Osteocyte (in vitro differentiated cells): ENCODE data around the gene HNRNPA0. TPM values are rescaled to one million over a fixed set of nuclear protein-coding genes. Genes with fewer than 3 reads are reported as not detected.

Experiments used
- DNase-seq: peaks from one replicate; pipeline ENCODE4 v3.0.0; 2021; ENCODE audit warnings: mixed read lengths; ENCODE audit not compliant: unreplicated experiment; ENCODE audit errors: extremely low spot score
- H3K27ac Mint-ChIP-seq: one replicate; pipeline ENCODE4 v1.8.0; 2021; ENCODE audit warnings: mild to moderate bottlenecking, mixed read lengths; ENCODE audit not compliant: unreplicated experiment
- H3K27me3 Mint-ChIP-seq: one replicate; pipeline ENCODE4 v1.8.0; 2021; ENCODE audit warnings: mixed read lengths; ENCODE audit not compliant: unreplicated experiment
- H3K36me3 Mint-ChIP-seq: one replicate; pipeline ENCODE4 v1.8.0; 2021; ENCODE audit warnings: mixed read lengths; ENCODE audit not compliant: unreplicated experiment
- H3K4me1 Mint-ChIP-seq: one replicate; pipeline ENCODE4 v1.8.0; 2021; ENCODE audit warnings: mixed read lengths; ENCODE audit not compliant: unreplicated experiment
- H3K4me3 Mint-ChIP-seq: one replicate; pipeline ENCODE4 v1.8.0; 2021; ENCODE audit warnings: mild to moderate bottlenecking, moderate library complexity, mixed read lengths; ENCODE audit not compliant: unreplicated experiment
- H3K9me3 Mint-ChIP-seq: one replicate; pipeline ENCODE4 v1.8.0; 2021; ENCODE audit warnings: mixed read lengths; ENCODE audit not compliant: unreplicated experiment
- total RNA-seq: library from RNA; stranded (reverse); gene quantifications from 2 replicates; pipeline ENCODE4 v1.2.1, GENCODE V29; 2021
- TF ChIP-seq, protein P1 (sequence below): fragments of 200-600 bp; sonication (generic); IDR thresholded peaks from 2 replicates; pipeline ENCODE4 v1.5.0; 2021; ENCODE audit warnings: antibody characterized with exemption, mild to moderate bottlenecking, moderate library complexity

HNRNPA0 gene
- total RNA-seq, 1 donor from 2014 or later, result 43.3 TPM

DNA sequence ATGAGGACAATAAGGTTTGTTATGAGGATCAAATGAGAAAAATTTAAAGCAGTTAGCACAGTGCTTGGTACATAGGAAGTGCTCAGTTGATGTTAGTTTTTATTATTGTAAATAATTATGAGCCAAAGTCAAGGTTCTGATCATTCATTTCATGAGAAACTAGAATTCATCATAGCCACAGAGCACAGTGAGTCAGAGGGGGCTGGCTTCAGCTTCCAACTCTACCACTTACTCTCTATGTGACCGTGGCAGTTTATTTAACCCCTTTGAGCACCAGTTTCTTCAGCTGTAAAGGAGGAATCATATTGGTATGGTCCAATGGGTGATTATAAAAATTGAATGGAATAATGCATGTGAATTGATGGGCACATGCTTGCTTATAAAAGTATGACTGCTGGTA, 57.7 kb downstream of the HNRNPA0 start:
- DNase-seq, result no peak
- Mint-ChIP-seq H3K27ac (no peak overlapping the region), H3K4me1 (no peaks in the 10 kb centered on the region), H3K9me3 (no peaks in the 10 kb centered on the region), H3K27me3 (no peaks in the 10 kb centered on the region), H3K36me3 (peaks cover 3% of the 10 kb centered on the region), H3K4me3 (no peak overlapping the region)
- TF ChIP-seq, protein P1, sequence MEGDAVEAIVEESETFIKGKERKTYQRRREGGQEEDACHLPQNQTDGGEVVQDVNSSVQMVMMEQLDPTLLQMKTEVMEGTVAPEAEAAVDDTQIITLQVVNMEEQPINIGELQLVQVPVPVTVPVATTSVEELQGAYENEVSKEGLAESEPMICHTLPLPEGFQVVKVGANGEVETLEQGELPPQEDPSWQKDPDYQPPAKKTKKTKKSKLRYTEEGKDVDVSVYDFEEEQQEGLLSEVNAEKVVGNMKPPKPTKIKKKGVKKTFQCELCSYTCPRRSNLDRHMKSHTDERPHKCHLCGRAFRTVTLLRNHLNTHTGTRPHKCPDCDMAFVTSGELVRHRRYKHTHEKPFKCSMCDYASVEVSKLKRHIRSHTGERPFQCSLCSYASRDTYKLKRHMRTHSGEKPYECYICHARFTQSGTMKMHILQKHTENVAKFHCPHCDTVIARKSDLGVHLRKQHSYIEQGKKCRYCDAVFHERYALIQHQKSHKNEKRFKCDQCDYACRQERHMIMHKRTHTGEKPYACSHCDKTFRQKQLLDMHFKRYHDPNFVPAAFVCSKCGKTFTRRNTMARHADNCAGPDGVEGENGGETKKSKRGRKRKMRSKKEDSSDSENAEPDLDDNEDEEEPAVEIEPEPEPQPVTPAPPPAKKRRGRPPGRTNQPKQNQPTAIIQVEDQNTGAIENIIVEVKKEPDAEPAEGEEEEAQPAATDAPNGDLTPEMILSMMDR, result no peak

DNA sequence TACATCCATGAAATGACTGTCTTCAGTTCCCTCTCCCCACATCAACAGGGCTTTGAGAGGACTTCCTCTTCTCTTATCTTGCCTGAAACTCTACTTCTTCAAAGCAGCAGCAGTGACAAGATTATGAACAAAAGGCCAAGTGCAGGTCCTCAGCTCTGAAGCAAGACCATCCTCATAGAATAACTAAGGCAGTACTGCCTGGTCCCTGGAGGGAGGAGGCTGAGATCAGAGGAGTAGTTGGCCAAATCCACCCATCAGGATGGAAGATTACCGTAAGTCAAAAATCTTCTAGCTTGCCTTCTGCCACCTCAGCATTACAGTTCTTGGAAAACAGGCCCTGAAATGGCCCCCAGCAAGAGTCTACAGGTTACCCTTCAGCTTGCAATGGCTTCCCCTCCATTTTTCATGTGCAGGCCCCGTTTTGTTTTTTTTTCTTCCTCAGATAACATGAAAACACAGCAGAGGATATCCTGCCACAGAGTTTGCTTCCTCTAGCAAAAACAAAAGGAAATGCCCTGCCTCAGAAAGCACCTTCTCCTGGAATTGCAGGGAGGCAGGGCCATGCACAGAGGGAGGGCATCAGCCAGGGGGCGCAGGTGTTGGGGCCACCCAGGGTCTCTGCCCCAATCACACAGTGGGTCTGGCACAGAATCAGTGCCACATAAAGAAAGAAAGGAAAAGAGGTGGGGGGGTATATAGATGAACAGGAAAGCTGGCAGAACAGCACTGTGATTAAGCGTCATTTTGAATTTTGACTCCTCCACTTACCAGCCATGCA, 58.3 kb downstream of the HNRNPA0 start:
- H3K4me1 Mint-ChIP-seq, result no peaks in the 10 kb centered on the region
- TF ChIP-seq, protein P1, result no peak
- no peak overlapping the region for H3K27ac Mint-ChIP-seq
- H3K27me3 Mint-ChIP-seq, result no peaks in the 10 kb centered on the region
- H3K4me3 Mint-ChIP-seq, result no peak overlapping the region
- H3K36me3 Mint-ChIP-seq, result peaks cover 3% of the 10 kb centered on the region
- DNase-seq, result no peak
- H3K9me3 Mint-ChIP-seq, result no peaks in the 10 kb centered on the region

Other genes with a start within 250 kb of the HNRNPA0 start
- gene KLHL3, start 18.3 kb downstream of the HNRNPA0 start, total RNA-seq, result 2.2 and 3.1 TPM in 2 replicates
- not detected in 2 replicates for gene MYOT, start 113.5 kb upstream of the HNRNPA0 start, total RNA-seq
- not detected in 2 replicates for gene PKD2L2, start 135.1 kb upstream of the HNRNPA0 start, total RNA-seq